NK-92 (cell line): Measurements from ENCODE around the gene SRR.
A peak's percentile ranks its signal among the peaks of the same experiment; 100 is the strongest.
"Not testable (repeated sequence)": the region's sequence is repeated elsewhere in the genome, so short reads cannot be mapped to it uniquely, and the experiment has no call there.

Experiments used
- DNase-seq: peaks from one replicate; lab custom pipeline; 2025; ENCODE audit not compliant: unreplicated experiment; lab: John Stamatoyannopoulos, UW

SRR gene

DNA sequence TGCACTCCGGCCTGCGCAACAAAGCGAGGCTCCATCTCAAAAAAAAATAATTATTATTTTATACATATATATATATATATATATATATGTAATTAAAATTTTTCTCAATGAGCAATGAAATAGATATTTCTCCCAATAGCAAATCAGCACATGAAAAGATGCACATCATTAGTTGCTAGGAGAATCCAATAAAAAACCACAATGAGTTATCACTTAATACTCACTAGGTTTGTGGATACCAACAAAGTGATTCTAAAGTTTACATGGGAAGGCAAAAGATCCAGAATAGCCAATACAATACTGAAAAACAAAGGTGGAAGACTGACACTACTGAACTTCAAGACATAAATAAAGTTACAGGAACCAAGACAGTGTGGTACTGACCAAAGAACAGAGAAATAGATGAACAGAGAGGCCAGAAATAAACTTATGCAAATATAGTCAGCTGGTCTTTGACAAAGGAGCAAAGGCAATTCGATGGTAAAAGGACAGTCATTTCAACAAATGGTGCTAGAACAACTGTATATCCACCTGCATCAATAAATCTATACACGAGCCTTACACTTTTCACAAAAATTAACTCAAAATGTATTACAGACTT lies 13.8 kb upstream of the SRR start:
- no peak for DNase-seq

DNA sequence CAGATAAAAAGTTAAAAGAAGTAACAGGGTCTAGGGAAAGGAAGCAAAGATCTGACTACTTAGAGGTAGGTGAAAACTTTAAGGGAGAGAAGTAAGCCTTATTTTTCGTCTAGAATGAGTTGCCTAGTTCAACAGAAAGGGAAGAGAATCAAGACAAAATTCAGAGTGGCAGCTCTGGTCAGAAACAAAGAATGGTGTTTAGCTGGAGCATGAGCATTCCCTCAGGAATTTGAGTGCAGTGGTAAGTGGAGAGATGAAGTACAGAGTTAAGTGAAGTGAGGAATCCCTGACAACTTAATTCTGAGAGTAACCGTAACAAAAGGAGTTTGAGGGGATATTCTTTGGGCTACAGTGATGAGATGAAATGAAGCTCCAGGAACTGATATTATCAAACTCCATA lies 11.7 kb upstream of the SRR start:
- no peak for DNase-seq

DNA sequence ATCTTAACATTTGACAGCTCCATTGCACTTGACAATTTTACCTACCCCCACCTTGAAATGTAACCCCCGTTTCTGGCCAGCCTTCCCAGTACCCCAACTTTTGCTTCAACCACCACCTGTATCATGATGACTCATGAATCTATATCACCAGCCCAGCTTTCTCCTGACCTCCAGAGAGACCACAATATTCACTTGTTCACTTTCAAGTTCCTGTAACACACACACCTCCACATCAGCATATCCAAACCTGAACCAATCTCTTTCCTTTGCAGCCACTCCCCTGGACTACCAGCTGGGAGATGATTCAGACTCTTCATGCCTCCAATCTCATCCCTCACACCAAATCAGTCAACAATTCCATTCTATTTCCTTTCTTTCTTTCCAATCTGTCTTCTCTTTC lies 8.2 kb upstream of the SRR start:
- no peak for DNase-seq

DNA sequence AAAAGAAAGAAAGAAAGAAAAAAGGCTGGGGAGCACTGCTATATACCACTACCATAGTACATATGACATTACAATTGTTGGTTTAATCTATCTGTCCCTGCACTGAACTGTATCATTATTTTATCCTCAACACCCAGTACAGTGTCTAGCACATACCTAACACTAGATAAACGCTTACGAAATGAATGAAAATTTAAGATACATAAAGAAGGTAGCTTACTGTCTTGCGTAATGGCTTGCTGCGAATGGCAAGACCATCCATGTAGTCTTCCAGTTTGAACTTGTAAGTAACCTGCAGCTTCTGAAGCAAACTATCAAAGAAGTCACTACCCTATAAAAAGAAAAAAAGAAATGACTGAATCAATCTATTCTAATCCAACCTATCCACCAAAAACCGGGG lies 6.7 kb upstream of the SRR start:
- DNase-seq: no peak

DNA sequence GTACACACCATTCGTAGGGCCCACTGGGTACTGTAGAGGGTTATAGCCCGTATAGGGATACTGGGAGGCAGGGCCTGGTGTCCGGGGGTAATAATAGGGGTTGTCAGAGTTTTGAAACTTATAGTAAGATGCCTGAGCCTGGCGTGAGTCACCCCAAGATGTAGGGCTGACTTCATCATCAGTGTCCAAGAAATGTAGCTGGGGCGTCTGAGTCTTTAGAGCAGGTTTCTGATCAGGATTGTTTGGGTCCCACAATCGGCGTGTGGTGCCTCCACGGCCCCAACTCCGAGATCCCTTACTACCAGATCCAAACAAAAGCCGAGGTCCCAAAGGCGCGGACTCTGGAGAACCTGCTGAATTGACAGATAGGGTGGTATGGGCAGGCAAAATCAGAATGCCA lies 4.6 kb upstream of the SRR start:
- DNase-seq: no peak

DNA sequence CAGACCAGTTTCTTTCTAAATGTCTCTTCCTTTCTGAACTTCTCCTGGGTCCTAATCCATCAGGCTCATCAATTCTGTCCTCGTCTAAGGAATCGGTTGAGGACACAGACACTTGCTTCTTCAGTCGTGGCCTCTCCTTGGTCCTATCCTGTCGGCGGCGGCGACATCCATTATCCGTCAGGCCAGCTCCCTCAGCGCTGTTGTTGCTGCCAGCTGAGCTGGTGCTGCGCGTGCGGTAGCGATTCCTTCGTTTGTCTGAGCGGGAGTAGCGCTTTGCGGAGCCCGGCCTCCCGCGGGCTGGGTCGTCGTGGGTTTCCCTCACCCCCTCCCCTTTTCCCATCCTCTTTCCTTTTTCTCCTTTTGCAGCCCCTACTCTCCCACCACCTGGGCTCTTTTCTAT lies 4.0 kb upstream of the SRR start:
- DNase-seq: no peak

DNA sequence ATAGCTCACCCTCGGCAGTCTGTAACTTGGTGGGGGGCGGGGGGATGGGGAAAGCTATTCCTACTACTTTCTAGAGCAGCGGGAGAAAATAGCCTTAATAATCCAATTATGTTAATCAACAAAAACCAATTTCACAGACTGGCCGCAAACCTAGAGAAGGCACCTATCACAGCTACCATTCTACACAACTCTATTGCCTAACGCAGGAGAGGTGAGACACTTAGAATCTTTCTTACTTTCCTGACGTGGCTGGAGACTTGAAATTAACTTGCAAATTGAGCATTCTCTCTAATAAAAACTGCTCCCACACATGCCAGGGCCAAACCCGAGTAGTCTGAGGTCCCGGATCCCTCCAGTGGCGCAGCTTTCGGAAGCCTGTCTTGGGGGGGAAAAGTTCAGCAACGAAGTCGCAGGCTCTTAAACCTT lies 959 bp upstream of the SRR start:
- DNase-seq: no peak

DNA sequence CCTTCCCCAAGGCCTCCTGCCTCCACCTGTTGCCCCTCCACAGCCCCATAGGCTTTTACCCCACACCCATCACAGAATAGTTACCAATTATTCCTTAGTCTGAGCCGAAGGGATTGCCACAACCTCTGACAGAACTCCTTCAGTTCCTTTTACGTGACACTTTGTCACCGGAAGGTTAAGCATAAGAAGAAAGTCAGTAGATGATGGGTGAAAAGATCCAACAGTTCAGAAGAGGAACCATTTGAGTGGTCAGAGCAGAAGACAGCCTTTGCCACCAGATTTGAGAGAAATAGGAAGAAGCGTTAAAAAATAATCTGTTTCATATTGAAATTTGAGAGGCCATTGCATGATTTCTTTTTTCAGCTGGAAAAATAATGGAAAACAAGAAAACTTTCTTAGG lies 1.2 kb downstream of the SRR start:
- DNase-seq: no peak

DNA sequence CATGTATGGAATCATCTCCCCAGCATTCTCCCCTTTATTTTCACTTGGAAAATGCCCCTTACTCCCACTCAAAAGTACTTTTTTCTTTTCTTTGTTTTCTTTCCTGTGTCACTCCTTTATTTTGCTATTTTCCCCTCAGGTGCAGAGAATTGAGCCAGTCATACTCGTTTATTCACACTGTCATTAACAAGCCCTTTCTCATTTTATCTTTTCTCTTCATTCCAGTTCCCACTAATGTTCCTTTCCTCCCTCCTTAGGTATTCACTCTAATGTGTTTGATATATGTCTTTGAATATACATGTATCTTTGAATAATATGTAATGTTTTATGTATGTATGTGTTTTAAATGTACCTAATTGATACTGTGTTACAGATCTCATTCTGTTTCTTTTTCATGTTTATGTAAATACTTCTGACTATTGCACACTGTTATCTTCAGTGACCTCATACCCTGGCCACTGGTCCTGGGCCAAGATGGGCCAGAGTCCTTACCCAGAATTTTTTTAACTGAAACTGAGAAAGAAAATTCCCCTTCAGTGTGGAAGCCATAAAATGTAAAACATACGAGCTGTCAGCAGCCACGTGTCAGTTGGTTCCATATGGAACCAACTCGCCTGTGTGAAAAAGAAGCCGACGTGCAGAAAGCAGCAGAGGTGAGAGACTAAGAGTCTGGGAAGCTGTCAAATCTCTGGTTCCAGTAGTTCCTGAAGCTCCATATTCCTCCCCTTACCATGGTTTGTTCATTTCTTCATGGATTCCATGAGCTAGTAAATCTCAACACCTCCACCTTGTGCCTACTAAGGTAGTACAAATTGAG lies 5.8 kb downstream of the SRR start:
- no peak for DNase-seq

DNA sequence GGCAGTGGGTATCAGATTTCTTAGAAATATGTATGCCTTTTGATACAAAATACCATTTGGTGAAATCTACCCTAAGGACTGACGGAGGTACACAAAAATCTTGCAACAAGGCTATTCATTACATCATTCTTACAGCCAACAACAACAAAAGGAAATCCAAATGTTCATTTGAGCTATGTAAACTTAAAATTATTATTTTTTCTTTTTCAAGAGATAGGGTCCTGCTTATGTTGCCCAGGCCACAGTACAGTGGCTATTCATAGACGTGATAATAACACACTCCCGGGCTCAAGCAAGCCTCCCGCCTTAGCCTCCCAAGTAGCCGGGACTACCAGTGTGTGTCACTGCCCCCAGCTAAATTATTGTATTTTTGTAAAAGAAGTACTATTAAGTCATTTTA lies 9.0 kb downstream of the SRR start:
- DNase-seq: no peak

DNA sequence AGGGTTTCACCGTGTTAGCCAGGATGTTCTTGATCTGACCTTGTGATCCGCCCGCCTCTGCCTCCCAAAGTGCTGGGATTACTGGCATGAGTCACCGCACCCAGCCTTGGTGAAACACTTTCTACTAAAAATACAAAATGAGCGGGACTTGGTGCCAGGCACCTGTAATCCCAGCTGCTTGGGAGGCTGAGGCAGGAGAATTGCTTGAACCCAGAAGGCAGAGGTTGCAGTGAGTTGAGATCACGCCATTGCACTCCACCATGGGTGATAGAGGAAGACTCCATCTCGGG lies 13.1 kb downstream of the SRR start:
- DNase-seq: not testable (repeated sequence)

DNA sequence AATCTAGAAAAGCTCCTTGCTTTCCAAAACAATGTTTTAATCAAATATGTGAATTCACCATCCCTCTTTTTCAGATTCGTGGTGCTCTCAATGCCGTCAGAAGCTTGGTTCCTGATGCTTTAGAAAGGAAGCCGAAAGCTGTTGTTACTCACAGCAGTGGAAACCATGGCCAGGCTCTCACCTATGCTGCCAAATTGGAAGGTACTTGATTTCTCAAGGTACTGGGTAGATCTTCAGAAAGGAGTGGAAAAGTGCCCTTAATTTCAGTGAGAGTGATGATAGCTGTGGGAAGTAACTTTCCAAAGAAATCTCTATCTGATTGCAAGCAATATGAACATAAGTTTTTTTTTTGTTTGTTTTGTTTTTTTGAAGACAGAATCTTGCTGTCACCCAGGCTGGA lies 14.0 kb downstream of the SRR start:
- no peak for DNase-seq

DNA sequence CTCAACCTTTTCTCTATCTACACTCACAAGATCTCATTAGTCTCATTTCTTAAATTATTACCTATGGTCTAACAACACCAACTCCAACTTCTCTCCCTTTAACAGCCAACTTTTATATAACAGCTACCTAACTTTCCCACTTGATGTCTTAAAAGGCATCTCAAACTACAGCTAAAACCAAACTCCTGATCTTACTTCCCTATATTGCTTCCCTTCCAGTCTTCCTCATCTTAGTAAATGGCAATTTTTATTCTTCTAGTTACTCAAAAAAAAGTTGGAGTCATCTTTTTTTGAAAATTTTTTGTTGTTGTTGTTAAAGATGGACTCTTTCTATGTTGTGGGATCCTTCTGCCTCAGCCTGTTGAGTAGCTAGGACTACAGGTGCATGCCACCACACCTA lies 15.3 kb downstream of the SRR start:
- no peak for DNase-seq

DNA sequence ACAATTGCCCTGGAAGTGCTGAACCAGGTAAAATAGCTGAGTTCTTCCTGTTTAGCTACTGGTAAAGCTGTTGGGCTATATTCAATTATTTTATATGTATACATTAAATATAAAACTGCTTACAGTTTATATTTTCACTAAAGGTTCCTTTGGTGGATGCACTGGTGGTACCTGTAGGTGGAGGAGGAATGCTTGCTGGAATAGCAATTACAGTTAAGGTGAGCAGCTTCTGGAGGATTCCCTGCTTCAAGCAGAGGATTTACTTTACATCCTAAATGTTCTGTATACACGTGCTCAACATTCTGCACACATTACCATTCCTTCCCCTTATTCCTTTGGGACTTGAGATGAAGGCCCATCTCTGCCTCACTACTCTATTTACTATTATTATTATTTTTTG lies 17.6 kb downstream of the SRR start:
- no peak for DNase-seq

DNA sequence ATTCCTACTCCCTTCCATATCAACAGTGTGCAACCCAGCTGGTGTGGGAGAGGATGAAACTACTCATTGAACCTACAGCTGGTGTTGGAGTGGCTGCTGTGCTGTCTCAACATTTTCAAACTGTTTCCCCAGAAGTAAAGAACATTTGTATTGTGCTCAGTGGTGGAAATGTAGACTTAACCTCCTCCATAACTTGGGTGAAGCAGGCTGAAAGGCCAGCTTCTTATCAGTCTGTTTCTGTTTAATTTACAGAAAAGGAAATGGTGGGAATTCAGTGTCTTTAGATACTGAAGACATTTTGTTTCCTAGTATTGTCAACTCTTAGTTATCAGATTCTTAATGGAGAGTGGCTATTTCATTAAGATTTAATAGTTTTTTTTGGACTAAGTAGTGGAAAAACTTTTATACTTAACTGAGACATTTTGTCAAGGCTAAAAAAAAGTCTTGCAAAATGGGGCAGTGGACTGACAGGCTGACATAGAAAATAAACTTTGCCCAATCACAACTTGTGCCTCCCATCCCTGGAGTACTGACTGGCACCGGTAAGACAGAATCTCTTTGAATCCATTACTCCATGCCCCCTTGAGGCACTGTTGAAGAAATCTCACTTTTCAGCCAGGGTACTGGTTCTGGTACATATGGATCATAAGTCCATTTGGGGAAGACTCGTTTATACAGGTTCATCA lies 20.0 kb downstream of the SRR start:
- DNase-seq: no peak

DNA sequence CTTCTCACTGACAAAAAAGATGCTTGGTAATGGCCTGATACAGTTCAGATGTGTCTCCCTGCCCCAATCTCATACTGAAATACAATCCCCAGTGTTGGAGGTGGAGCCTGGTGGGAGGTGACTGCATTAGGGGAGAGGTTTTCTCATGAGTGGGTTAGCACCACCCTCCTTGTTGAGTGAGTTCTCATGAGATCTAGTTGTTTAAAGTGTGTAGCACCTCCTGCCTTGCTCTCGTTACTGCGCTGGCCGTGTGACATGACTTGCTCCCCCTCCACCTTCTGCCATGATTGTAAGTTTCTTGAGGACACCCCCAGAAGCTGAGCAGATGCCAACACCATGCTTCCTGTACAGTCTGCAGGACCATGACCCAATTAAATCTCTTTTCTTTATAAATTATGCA lies 27.6 kb downstream of the SRR start:
- DNase-seq: no peak

DNA sequence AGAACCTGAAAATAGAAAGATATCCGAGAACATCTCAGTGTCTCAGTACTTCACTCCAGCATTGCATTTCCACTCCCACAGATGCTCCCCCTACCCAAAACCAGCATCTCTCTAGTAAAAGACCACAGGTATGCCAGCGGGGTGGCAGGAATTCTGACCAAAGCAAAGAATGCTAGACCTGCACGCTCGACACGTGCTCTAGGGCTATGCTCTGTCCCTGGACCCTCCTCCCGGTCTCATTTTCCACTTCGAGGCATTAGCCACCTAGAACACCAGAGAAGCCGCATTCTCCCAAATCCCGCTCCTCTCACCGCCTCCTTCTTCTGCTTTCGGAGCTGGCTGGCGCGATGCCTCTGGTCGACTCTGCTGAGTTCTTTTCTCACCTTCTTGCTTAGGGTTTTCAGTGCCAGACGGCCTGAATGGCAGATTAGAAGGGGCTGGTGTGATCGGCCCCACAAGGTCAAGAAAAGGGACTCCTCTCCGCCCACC lies 32.0 kb downstream of the SRR start:
- DNase-seq: no peak

DNA sequence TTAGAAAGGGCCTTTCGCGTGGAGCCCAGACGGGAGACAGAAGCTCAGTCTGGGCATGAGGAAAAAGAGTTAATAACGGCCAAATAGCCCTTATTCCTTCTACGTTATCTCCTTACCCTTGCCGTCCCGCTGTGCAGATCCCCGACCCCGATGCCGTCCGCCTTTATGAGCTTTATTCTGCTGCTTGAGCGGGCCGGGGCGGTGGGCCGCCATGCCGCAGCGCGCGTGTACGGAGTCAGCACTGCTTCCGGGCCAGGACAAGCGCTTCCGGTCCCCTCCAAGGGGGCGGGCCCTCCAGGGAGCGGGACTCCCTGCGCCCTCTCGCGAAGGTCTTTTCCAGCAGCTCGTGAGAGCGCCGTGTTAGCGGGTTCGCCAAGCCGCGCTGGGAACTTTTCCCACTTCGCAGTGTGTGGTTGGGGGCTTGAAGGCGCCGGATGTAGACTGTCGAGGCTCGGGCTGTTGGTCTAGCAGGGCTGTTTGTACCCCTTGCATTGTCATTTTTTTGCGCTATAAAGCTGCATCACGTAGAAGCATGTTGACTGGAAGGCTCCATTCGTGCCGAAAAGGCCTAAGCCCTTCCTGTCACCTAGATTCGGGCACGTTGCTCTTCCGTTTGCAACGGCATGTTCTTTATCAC lies 32.6 kb downstream of the SRR start, which contains the start of gene TSR1:
Gene TSR1, minus strand, starts transcription at position 243 of the 637 bp plus-strand sequence. Its CDS starts 30 bp downstream, at position 213.
- peak; percentile 7 for DNase-seq

DNA sequence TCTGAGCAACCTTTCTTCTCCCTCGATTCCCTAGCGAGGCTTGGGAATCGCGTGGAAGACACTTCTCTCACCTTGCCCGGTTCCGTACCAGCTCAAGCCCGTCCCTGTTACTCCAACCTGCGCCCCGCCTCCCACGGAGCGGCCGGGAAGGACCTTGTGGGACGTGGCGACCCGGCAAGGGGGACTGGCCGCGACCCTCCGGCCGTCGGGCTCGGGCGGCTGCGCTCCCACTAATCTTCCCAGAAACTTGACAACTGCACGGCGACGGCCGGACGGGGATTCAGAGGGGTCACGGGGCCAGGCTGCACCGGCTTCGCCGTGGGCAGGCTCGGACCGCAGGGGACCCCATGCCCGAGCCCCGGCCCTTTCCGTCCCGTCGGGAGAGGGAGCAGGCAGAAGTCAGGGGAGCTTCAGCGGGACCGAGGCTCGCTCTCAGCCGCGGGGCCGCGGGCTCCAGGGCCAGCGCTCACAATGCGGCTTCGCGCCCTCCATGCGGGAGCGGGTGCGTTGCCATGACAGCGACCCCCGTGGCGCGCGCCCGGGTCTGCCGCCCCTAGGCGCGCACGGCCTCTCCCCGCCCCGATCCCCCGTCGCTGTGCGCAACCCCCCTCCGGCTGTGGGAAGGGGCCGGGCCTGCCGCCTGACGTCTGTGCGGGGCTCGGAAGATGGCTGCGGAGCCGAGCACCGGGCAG lies 33.2 kb downstream of the SRR start, which contains the start of gene SGSM2:
Gene SGSM2, plus strand, starts transcription at position 650 of the 692 bp plus-strand sequence. CDS start 188 bp downstream, outside the sequence.
- no peak for DNase-seq

DNA sequence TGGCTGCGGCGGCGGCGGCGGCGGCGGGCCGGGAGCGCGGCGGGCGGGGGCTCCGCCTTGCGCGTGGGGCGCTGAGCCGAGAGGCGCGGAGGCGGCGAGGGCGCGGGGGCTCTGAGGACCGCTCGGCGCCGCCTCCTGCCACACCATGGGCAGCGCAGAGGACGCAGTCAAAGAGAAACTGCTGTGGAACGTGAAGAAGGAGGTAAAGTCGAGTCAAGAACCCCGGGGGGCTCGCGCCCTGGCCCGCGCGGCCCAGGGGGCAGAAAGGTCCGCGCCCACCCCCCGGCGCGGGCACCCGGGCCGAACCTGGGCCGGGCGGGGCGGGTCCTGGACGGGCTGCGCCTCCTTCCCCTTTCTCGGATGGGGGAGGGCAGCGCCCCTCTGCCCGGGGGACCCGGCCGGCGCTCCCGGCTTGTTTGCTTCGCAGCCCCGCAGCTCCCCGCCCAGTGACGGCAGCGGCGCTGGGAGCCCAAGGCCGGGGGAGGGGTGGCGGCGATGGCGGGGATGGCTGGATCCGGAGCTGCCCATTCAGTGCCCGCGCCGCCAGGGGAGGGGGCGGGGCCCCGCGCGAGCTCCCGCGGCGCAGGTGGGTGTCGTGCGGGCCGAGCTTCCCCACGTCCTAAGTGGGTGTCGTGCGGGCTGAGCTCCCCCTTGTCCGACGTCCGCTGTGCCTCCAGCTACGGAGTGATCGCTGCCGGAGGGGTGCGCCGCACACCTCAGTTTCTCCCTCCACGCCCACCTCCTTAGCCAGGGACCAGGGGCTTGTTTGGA lies 34.0 kb downstream of the SRR start:
- no peak for DNase-seq
